HL-60 (cell line): Measurements from ENCODE around the gene FBXW4.

Source experiments
- CTCF ChIP-seq: IDR thresholded peaks from one replicate; pipeline ENCODE4 v1.5.1; 2011; ENCODE audit warnings: low read length, control low read depth, inconsistent platforms; ENCODE audit not compliant: insufficient read depth
- GABPA ChIP-seq: IDR thresholded peaks from 2 replicates; pipeline ENCODE4 v1.6.1; 2012; ENCODE audit warnings: low read depth

GRCh38 chr10:101684782-101685181 is 10.2 kb downstream of the FBXW4 start:
- TF ChIP-seq CTCF (no peak), GABPA (no peak)
